Ishikawa (cell line): ENCODE data around the gene DEPDC5.

Source experiments
- CEBPB ChIP-seq: IDR thresholded peaks from 2 replicates; pipeline ENCODE4 v1.6.1; 2012
- CREB1 ChIP-seq: IDR thresholded peaks from 2 replicates; pipeline ENCODE4 v1.6.1; 2012; ENCODE audit warnings: low read depth
- EGR1 ChIP-seq: IDR thresholded peaks from 2 replicates; pipeline ENCODE4 v1.6.1; 2012
- EP300 ChIP-seq: IDR thresholded peaks from 2 replicates; pipeline ENCODE4 v1.6.1; 2012; ENCODE audit warnings: borderline replicate concordance
- FOXM1 ChIP-seq: IDR thresholded peaks from 2 replicates; pipeline ENCODE4 v1.6.1; 2012; ENCODE audit warnings: low read depth, borderline replicate concordance
- MAX ChIP-seq: IDR thresholded peaks from 2 replicates; pipeline ENCODE4 v1.6.1; 2012
- NFIC ChIP-seq: IDR thresholded peaks from 2 replicates; pipeline ENCODE4 v1.6.1; 2012
- RAD21 ChIP-seq: IDR thresholded peaks from 2 replicates; pipeline ENCODE4 v1.6.1; 2012; ENCODE audit warnings: low read depth
- REST ChIP-seq: IDR thresholded peaks from 2 replicates; pipeline ENCODE4 v1.6.1; 2012; ENCODE audit warnings: low read depth, mild to moderate bottlenecking
- TAF1 ChIP-seq: IDR thresholded peaks from 2 replicates; pipeline ENCODE4 v1.6.1; 2012; ENCODE audit warnings: low read depth, mild to moderate bottlenecking
- TCF12 ChIP-seq: IDR thresholded peaks from 2 replicates; pipeline ENCODE4 v1.6.1; 2012; ENCODE audit warnings: low read depth
- TEAD4 ChIP-seq: IDR thresholded peaks from 2 replicates; pipeline ENCODE4 v1.6.1; 2012
- USF1 ChIP-seq: IDR thresholded peaks from 2 replicates; pipeline ENCODE4 v1.6.1; 2012
- YY1 ChIP-seq: IDR thresholded peaks from 2 replicates; pipeline ENCODE4 v1.6.1; 2012; ENCODE audit warnings: low read depth
- ZBTB7A ChIP-seq: IDR thresholded peaks from 2 replicates; pipeline ENCODE4 v1.6.1; 2012; ENCODE audit warnings: low read depth

Gene DEPDC5

GRCh38 chr22:31950226-31950625, 196.4 kb downstream of the DEPDC5 start:
- TF ChIP-seq ZBTB7A = no peak
- TF ChIP-seq EP300 = no peak
- TF ChIP-seq EGR1 = no peak
- no peak for TF ChIP-seq TEAD4
- TF ChIP-seq REST = no peak
- TF ChIP-seq RAD21 = no peak
- no peak for TF ChIP-seq CREB1
- no peak for TF ChIP-seq FOXM1
- no peak for TF ChIP-seq TAF1
- no peak for TF ChIP-seq CEBPB
- no peak for TF ChIP-seq USF1
- TF ChIP-seq MAX = no peak
- no peak for TF ChIP-seq YY1
- no peak for TF ChIP-seq TCF12
- TF ChIP-seq NFIC = no peak

GRCh38 chr22:31951194-31952093, 197.6 kb downstream of the DEPDC5 start:
- TF ChIP-seq NFIC (no peak), FOXM1 (no peak), YY1 (no peak), MAX (no peak), CREB1 (no peak), TAF1 (no peak), CEBPB (no peak), ZBTB7A (no peak), TEAD4 (no peak), EP300 (no peak), REST (no peak), RAD21 (no peak), USF1 (no peak), TCF12 (no peak), EGR1 (no peak)

GRCh38 chr22:31952094-31952401, 198.2 kb downstream of the DEPDC5 start:
- no peak for TF ChIP-seq TAF1
- no peak for TF ChIP-seq REST
- TF ChIP-seq RAD21 = no peak; the same call in 1 of the 2 replicates
- no peak for TF ChIP-seq CEBPB
- no peak for TF ChIP-seq EGR1
- no peak for TF ChIP-seq FOXM1
- TF ChIP-seq TCF12 = no peak
- no peak for TF ChIP-seq MAX
- no peak for TF ChIP-seq EP300
- TF ChIP-seq NFIC = no peak
- TF ChIP-seq YY1 = no peak
- no peak for TF ChIP-seq USF1
- TF ChIP-seq TEAD4 = no peak
- no peak for TF ChIP-seq CREB1
- TF ChIP-seq ZBTB7A = no peak
